K562 (cell line): ENCODE measurements around the gene SPEM2. TPM values are rescaled to one million over a fixed set of nuclear protein-coding genes. Genes with fewer than 3 reads are reported as not detected.

Source experiments
- ATAC-seq: fragments of 200-7000 bp; cut with Tn5 transposase; 3 replicates; pipeline ENCODE4 v1.9.1; 2020; ENCODE audit warnings: moderate library complexity
- BruUV-seq: library from RNA; stranded (reverse); fragments of 400-500 nt; replicated peaks from 2 replicates; lab custom pipeline; 2021; lab: Mats Ljungman, UMichigan
- CTCF ChIA-PET: fragments of 300-600 bp; formaldehyde crosslinking; extraction: SDS; loops from one replicate; lab custom pipeline; 2021; ENCODE audit warnings: low intra/inter-chr PET ratio; lab: Yijun Ruan, JAX
- POLR2A ChIA-PET: fragments of 300-600, 350-650 bp; sonication (Branson Sonifier 250); formaldehyde crosslinking; extraction: SDS; loops from one replicate; lab custom pipeline; 2021; ENCODE audit warnings: antibody characterized with exemption, inconsistent platforms; lab: Yijun Ruan, JAX
- DNase-seq, 4 experiments: peaks; one replicate each; pipeline versions ENCODE4 v3.0.0 to v3.0.0-alpha.2; 2011 to 2018; ENCODE audit warnings: low spot score in 3 of 4, mixed read lengths in 3 of 4; ENCODE audit errors: extremely low read depth in 1 of 4
- FAIRE-seq: peaks from 2 replicates; lab custom pipeline; 2011; peaks lifted over from hg19 to GRCh38; lab: Jason Lieb, UNC
- H2AFZ ChIP-seq: 2 replicates; pipeline ENCODE4 v1.6.0; 2011; ENCODE audit warnings: low read depth, low read length, control low read depth, inconsistent platforms
- H3K27ac ChIP-seq: fragments of 200-600 bp; 3 replicates; pipeline ENCODE4 v1.8.0; 2011; ENCODE audit warnings: low read depth, mild to moderate bottlenecking, control low read depth, inconsistent platforms, low read length, moderate library complexity, mixed read lengths; ENCODE audit errors: extremely low read depth
- H3K27me3 ChIP-seq, 2 experiments: fragments of 300-600 bp in 1 of 2; 2 replicates in 1 of 2; 3 replicates in 1 of 2; pipeline versions ENCODE4 v1.6.0 to v1.8.0; 2011; ENCODE audit warnings: inconsistent platforms in 2 of 2, low read length in 2 of 2, mild to moderate bottlenecking in 1 of 2, mixed read lengths in 1 of 2, moderate library complexity in 1 of 2; ENCODE audit not compliant: control insufficient read depth in 2 of 2, insufficient read depth in 2 of 2
- H3K36me3 ChIP-seq: fragments of 300-600 bp; 3 replicates; pipeline ENCODE4 v1.8.0; 2011; ENCODE audit warnings: mild to moderate bottlenecking, low read length, inconsistent platforms; ENCODE audit not compliant: control insufficient read depth, insufficient read depth
- H3K4me1 ChIP-seq, 2 experiments: fragments of 200-600 bp in 1 of 2; replicated peaks in 1 of 2; 2 replicates in 1 of 2; 3 replicates in 1 of 2; pipeline versions ENCODE4 v1.5.1 to v1.8.0; 2011; ENCODE audit warnings: inconsistent platforms in 2 of 2, low read length in 2 of 2, mild to moderate bottlenecking in 1 of 2, mixed read lengths in 1 of 2, moderate library complexity in 1 of 2; ENCODE audit not compliant: control insufficient read depth in 2 of 2, insufficient read depth in 2 of 2
- H3K4me2 ChIP-seq: 2 replicates; pipeline ENCODE4 v1.6.1; 2011; ENCODE audit warnings: low read length, control low read depth, inconsistent platforms, mixed read lengths; ENCODE audit not compliant: insufficient read depth
- H3K4me3 ChIP-seq: fragments of 200-600 bp; sonication (generic), shearing (Covaris generic); 2 replicates; pipeline ENCODE4 v1.5.1; 2016; ENCODE audit warnings: control low read depth, inconsistent platforms
- H3K79me2 ChIP-seq: fragments of 200-600 bp; 3 replicates; pipeline ENCODE4 v1.8.0; 2011; ENCODE audit warnings: low read length, inconsistent platforms; ENCODE audit not compliant: control insufficient read depth, insufficient read depth
- H3K9ac ChIP-seq, 2 experiments: 2 replicates each; pipeline versions ENCODE4 v1.6.0 to v1.6.1; 2011; ENCODE audit warnings: low read depth in 2 of 2, low read length in 2 of 2, control low read depth in 1 of 2, inconsistent platforms in 1 of 2, mild to moderate bottlenecking in 1 of 2, mixed read lengths in 1 of 2; ENCODE audit not compliant: insufficient read depth in 1 of 2
- H3K9me1 ChIP-seq: one replicate; pipeline ENCODE4 v1.6.0; 2011; ENCODE audit warnings: inconsistent platforms, mild to moderate bottlenecking, low read length, moderate library complexity; ENCODE audit not compliant: control insufficient read depth, insufficient read depth
- H3K9me3 ChIP-seq: replicated peaks from 2 replicates; pipeline ENCODE4 v1.5.1; 2011; ENCODE audit warnings: low read depth, low read length, inconsistent platforms; ENCODE audit not compliant: control insufficient read depth, insufficient read depth
- H4K20me1 ChIP-seq: replicated peaks from 2 replicates; pipeline ENCODE4 v1.6.1; 2011; ENCODE audit warnings: low read length, inconsistent platforms, mixed read lengths; ENCODE audit not compliant: control insufficient read depth, insufficient read depth
- CHD2 ChIP-seq: IDR thresholded peaks from 2 replicates; pipeline ENCODE4 v1.6.1; 2011; ENCODE audit warnings: low read depth, low read length
- GTF2A2 ChIP-seq: IDR thresholded peaks from 2 replicates; pipeline ENCODE4 v1.6.1; 2016; ENCODE audit warnings: mild to moderate bottlenecking, missing genetic modification characterization, missing compliant biosample characterization
- PHF8 ChIP-seq: fragments of 200-600 bp; sonication (generic); IDR thresholded peaks from 2 replicates; pipeline ENCODE4 v1.6.1; 2012; ENCODE audit warnings: mixed run types, mild to moderate bottlenecking, inconsistent platforms, low read length, moderate library complexity, borderline replicate concordance
- WGBS: fragments of 100-300 bp; shearing (Covaris generic); methylation state at CpG from one replicate; pipeline ENCODE4 v1.1.6; 2016; ENCODE audit warnings: low coverage, mixed read lengths; ENCODE audit not compliant: insufficient coverage; ENCODE audit errors: missing lambda C conversion rate; 5-methylcytosine and 5-hydroxymethylcytosine counted together
- in situ Hi-C: fragments of 300-500 bp; cut with MboI; formaldehyde crosslinking; loops from 4 replicates; pipeline ENCODE4 v1.15.0; 2018; ENCODE audit warnings: inconsistent platforms, mixed read lengths
- intact Hi-C: fragments of 100-400 bp; cut with micrococcal nuclease; formaldehyde crosslinking; loops from 2 replicates; pipeline ENCODE4 v1.14.2; 2022
- polyA plus RNA-seq, 8 experiments: library from polyadenylated mRNA; depleted of rRNA in 4 of 8; stranded (reverse) in 5 of 8; unstranded in 3 of 8; fragments of >200 nt; fragmentation: Nextera tagmentation in 2 of 8; fragmentation: Illumina TruSeq in 1 of 8; extraction: Ambion mirVana in 2 of 8; extraction: Trizol in 1 of 8; gene quantifications; 2 replicates each; pipeline versions ENCODE4 v1.2.1 to v1.2.3, GENCODE V29; 2011 to 2014; ENCODE audit warnings: inconsistent platforms in 1 of 8, missing spikeins in 1 of 8
- total RNA-seq, 7 experiments: library from RNA; depleted of rRNA in 6 of 7; stranded (reverse); fragments of >200 nt in 6 of 7; fragmentation: Illumina TruSeq in 2 of 7; extraction: Trizol in 2 of 7; gene quantifications; 2 replicates each; pipeline versions ENCODE4 v1.2.1 to v1.2.3, GENCODE V29; 2011 to 2021; ENCODE audit warnings: low replicate concordance in 1 of 7
- TF ChIP-seq, protein P1 (sequence below): sonication (generic); formaldehyde crosslinking; IDR thresholded peaks from 2 replicates; pipeline ENCODE4 v1.8.1; 2023; ENCODE audit warnings: mild to moderate bottlenecking, missing genetic modification reagents

Gene SPEM2
- total and polyA plus RNA-seq, 9 of the 15 experiments (the other 6 are each of a cell fraction or from before 2014, with no cell fraction given) = not detected

DNA sequence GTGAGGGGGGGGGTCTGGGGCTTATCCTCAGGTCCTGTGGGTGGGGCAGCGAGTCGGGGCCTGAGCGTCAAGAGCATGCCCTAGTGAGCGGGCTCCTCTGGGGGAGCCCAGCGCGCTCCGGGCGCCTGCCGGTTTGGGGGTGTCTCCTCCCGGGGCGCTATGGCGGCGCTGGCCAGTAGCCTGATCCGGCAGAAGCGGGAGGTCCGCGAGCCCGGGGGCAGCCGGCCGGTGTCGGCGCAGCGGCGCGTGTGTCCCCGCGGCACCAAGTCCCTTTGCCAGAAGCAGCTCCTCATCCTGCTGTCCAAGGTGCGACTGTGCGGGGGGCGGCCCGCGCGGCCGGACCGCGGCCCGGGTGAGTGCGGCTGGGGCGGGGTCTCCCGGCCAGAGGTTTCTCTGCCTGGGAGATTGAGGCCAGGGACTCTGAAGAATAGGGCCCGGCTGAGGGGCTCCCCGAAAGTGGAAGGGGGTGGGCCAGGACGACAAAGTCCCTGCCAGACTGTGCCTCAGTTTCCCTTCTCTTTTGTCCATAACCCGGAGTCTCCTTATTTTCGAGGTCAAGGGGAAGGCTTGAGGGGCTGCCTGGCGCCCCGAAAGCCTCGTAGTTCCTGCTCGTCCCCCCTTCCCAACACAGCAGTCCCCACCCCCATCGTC is 14.2 kb downstream of the SPEM2 start, which contains the start of gene FGF11:
FGF11 (plus strand) TSS at position 51 of the 651 bp plus-strand sequence; CDS start at position 160, 109 bp downstream.
- WGBS = 61% methylated on average over 14 of the region's 50 CpGs
- ATAC-seq (no peak), DNase-seq (no peak), FAIRE-seq (no peak)
- Histone ChIP-seq H3K79me2 (peaks cover 7% of the 10 kb centered on the region; the same call in 2 of the 3 replicates), H3K4me3 (peak within 1 kb of the TSS; percentile 52), H2AFZ (peak within 1 kb of the TSS; percentile 89), H3K4me1 (peaks cover 20 to 71% of the 10 kb centered on the region in 2 experiments; a peak in 4 of 5 replicates), H3K9me3 (no peaks in the 10 kb centered on the region), H3K9ac (peak within 1 kb of the TSS; percentile 68 to 92; a peak in 3 of 4 replicates), H4K20me1 (no peaks in the 10 kb centered on the region), H3K36me3 (no peaks in the 10 kb centered on the region), H3K27me3 (no peaks in the 10 kb centered on the region), H3K9me1 (peaks cover 3% of the 10 kb centered on the region), H3K27ac (peak within 1 kb of the TSS; percentile 62; the same call in 1 of the 3 replicates), H3K4me2 (peak within 1 kb of the TSS; percentile 76)
- ChIA-PET POLR2A (interaction anchor here (0.8 kb wide), 1 partner anchor 117 kb away, joined by 3 read pairs; no protein-coding TSS in a partner anchor), CTCF (no interaction called here)
- intact Hi-C loops = loop anchor here (5.0 kb wide), 2 partner anchors 37 to 43 kb away; partner anchors contain the start of genes POLR2A, SLC35G6 and TMEM256
- no TSS peak for BruUV-seq
- in situ Hi-C loops = no loop called here
- TF ChIP-seq CHD2 (peak; percentile 32; the same call in 1 of the 2 replicates), PHF8 (peak; percentile 13; the same call in 1 of the 2 replicates), GTF2A2 (tag) (no peak)
- TF ChIP-seq, protein P1, sequence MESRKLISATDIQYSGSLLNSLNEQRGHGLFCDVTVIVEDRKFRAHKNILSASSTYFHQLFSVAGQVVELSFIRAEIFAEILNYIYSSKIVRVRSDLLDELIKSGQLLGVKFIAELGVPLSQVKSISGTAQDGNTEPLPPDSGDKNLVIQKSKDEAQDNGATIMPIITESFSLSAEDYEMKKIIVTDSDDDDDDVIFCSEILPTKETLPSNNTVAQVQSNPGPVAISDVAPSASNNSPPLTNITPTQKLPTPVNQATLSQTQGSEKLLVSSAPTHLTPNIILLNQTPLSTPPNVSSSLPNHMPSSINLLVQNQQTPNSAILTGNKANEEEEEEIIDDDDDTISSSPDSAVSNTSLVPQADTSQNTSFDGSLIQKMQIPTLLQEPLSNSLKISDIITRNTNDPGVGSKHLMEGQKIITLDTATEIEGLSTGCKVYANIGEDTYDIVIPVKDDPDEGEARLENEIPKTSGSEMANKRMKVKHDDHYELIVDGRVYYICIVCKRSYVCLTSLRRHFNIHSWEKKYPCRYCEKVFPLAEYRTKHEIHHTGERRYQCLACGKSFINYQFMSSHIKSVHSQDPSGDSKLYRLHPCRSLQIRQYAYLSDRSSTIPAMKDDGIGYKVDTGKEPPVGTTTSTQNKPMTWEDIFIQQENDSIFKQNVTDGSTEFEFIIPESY (CRISPR knock-in tag) = peak; percentile 88
